PC-9 (cell line): ENCODE measurements around the gene RTCA. TPM values are rescaled to one million over a fixed set of nuclear protein-coding genes. Genes with fewer than 3 reads are reported as not detected.

Experiments
- BruUV-seq: library from RNA; stranded (reverse); fragments of 400-500 nt; replicated peaks from 2 replicates; lab custom pipeline; 2021; lab: Mats Ljungman, UMichigan
- CTCF ChIA-PET: fragments of 300-600 bp; sonication (Branson Sonifier 250); formaldehyde crosslinking; loops from one replicate; lab custom pipeline; 2022; ENCODE audit warnings: antibody characterized with exemption; lab: Charles Lee
- POLR2A ChIA-PET: fragments of 300-600 bp; sonication (Branson Sonifier 250); formaldehyde crosslinking; loops from one replicate; lab custom pipeline; 2022; ENCODE audit warnings: antibody characterized with exemption; ENCODE audit not compliant: unreplicated experiment; lab: Charles Lee
- DNase-seq, 2 experiments: peaks; one replicate each; pipeline versions ENCODE4 v3.0.0 to v3.0.0-alpha.2; 2015 to 2022; ENCODE audit warnings: mixed read lengths in 1 of 2
- H2AFZ ChIP-seq: fragments of 200-600 bp; sonication (generic); 2 replicates; pipeline ENCODE4 v1.8.1; 2017; ENCODE audit warnings: antibody characterized with exemption
- H3F3A ChIP-seq: fragments of 200-600 bp; sonication (generic); 2 replicates; pipeline ENCODE4 v1.8.1; 2017; ENCODE audit warnings: antibody characterized with exemption, mild to moderate bottlenecking, low read depth; ENCODE audit not compliant: insufficient read depth
- H3K27ac ChIP-seq: fragments of 200-600 bp; sonication (generic); 2 replicates; pipeline ENCODE4 v1.6.1; 2016; ENCODE audit warnings: mixed run types
- H3K27me3 ChIP-seq: fragments of 200-600 bp; sonication (generic); 2 replicates; pipeline ENCODE4 v1.6.1; 2016; ENCODE audit warnings: low read depth, mixed run types; ENCODE audit not compliant: insufficient read depth
- H3K36me3 ChIP-seq: fragments of 200-600 bp; sonication (generic); 2 replicates; pipeline ENCODE4 v1.6.1; 2016; ENCODE audit warnings: low read depth, mixed run types
- H3K4me1 ChIP-seq: fragments of 200-600 bp; sonication (generic); replicated peaks from 2 replicates; pipeline ENCODE4 v1.6.1; 2016; ENCODE audit warnings: mixed run types; ENCODE audit not compliant: insufficient read depth
- H3K4me2 ChIP-seq: fragments of 200-600 bp; sonication (generic); 2 replicates; pipeline ENCODE4 v1.6.1; 2017; ENCODE audit warnings: mixed run types
- H3K4me3 ChIP-seq: fragments of 200-600 bp; sonication (generic); 2 replicates; pipeline ENCODE4 v1.6.1; 2016; ENCODE audit warnings: mixed run types
- H3K79me2 ChIP-seq: fragments of 200-600 bp; sonication (generic); 2 replicates; pipeline ENCODE4 v1.6.1; 2017; ENCODE audit warnings: low read depth, mixed run types
- H3K9me2 ChIP-seq: fragments of 200-600 bp; sonication (generic); 2 replicates; pipeline ENCODE4 v1.8.1; 2017; ENCODE audit warnings: mild to moderate bottlenecking; ENCODE audit not compliant: insufficient read depth
- H3K9me3 ChIP-seq: fragments of 200-600 bp; sonication (generic); 2 replicates; pipeline ENCODE4 v1.8.1; 2016; ENCODE audit warnings: low read depth; ENCODE audit not compliant: insufficient read depth
- H4K20me1 ChIP-seq: fragments of 200-600 bp; sonication (generic); 2 replicates; pipeline ENCODE4 v1.8.1; 2017; ENCODE audit not compliant: insufficient read depth
- CTCF ChIP-seq: fragments of 200-600 bp; sonication (generic); conservative IDR thresholded peaks from 2 replicates; pipeline ENCODE4 v1.6.1; 2017; ENCODE audit warnings: mixed run types, antibody characterized with exemption, mild to moderate bottlenecking, moderate library complexity
- EZH2 ChIP-seq: fragments of 200-600 bp; sonication (generic); IDR thresholded peaks from 2 replicates; pipeline ENCODE4 v1.8.0; 2017; ENCODE audit warnings: antibody characterized with exemption, low read depth
- intact Hi-C: fragments of 100-400 bp; cut with micrococcal nuclease; formaldehyde crosslinking; loops from one replicate; pipeline ENCODE4 v1.10.0; 2022; ENCODE audit not compliant: unreplicated experiment
- total RNA-seq: library from RNA; stranded (reverse); gene quantifications from 2 replicates; pipeline ENCODE4 v1.2.3, GENCODE V29; 2021

The RTCA gene
- total RNA-seq, 1 experiment from 2014 or later, result 38.1 TPM

DNA sequence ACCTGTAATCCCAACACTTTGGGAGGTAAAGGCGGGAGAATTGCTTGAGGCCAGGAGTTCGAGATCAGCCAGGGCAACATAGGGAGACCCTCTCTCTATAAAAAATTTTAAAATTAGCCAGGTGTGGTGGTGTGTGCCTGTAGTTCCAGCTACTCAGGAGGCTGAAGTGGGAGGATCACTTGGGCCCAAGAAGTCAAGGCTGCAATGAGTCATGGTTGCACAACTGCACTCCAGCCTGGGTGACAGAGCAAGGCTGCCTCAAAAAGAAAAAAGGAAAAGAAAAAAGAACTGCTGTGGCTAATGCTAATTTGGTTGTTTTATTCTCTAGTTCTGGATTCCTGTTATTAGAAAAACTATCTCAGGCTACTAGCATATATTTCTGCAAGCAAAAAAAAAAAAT lies 46.1 kb upstream of the RTCA start:
- ChIA-PET CTCF (no interaction called here), POLR2A (no interaction called here)
- Histone ChIP-seq H4K20me1 (no peaks in the 10 kb centered on the region), H3K27me3 (no peaks in the 10 kb centered on the region), H3K4me2 (no peak overlapping the region), H3K9me3 (no peaks in the 10 kb centered on the region), H3K9me2 (no peaks in the 10 kb centered on the region), H3K27ac (no peak overlapping the region), H3F3A (no peaks in the 10 kb centered on the region), H2AFZ (no peak overlapping the region), H3K36me3 (peaks cover 16% of the 10 kb centered on the region; the same call in 1 of the 2 replicates), H3K79me2 (no peaks in the 10 kb centered on the region), H3K4me3 (no peak overlapping the region), H3K4me1 (no peaks in the 10 kb centered on the region)
- intact Hi-C loops, result no loop called here
- DNase-seq, result no peak
- no peak for TF ChIP-seq EZH2
- TF ChIP-seq CTCF, result no peak
- no TSS peak for BruUV-seq

DNA sequence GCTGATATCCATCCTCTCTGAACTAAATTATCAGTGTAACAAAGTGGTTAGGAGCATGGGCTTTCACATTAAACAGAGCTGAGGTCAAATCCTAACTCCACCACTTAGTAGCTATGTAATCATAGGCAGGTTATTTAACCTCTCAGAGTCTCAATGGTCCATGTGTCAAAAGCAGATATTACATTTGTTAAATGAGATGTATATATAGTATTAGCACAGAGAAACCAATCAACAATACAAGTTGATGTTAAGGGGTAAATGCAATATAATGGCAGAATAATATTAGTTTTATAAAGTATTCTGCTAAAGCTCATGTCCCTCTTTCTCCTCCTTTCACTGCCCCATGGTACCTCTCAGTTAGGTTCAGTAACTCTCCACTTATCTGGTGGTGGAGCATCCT lies 43.6 kb upstream of the RTCA start:
- DNase-seq, result no peak

DNA sequence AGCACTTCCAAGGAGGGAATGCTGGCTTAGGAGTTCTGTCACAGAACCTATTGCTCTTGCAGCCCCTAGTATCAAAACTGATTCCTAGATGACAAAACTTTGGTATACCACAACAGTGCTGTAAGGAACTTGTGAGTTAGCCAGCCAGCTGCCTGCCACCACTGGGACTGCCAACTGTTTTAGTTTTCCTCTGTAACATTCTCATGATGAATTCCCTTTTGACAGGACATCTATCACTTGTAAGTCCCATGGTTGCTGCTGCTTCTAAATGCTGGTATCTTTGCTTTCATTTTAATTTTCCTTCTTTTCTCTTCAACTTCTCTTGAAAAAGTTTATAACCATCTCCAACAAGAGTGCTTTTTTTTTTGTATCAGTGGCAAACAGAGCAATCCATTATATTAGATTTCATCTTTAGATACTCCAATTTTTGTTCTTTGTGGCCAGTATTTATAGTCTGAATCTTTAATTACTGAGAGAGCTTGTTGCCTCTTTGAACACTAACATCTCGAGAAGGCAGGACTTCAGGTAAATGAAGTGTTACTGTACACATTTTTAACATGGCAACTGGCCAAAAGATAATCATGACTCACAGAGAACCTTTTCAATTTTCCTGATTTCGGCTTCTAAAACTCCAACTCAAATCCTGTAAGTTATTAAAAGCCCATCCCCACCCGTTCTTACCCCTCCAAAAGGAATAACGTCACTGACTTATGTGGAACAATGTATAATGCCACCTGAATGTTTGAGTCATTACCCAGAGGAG lies 36.2 kb upstream of the RTCA start:
- no peak for DNase-seq
- Histone ChIP-seq H4K20me1 (no peaks in the 10 kb centered on the region; the same call in 1 of the 2 replicates), H3K36me3 (peaks cover 27% of the 10 kb centered on the region), H3K9me3 (no peaks in the 10 kb centered on the region), H3F3A (no peaks in the 10 kb centered on the region), H3K79me2 (no peaks in the 10 kb centered on the region), H3K4me3 (no peak overlapping the region), H3K27me3 (no peaks in the 10 kb centered on the region), H3K4me1 (no peaks in the 10 kb centered on the region), H2AFZ (no peak overlapping the region), H3K9me2 (no peaks in the 10 kb centered on the region), H3K27ac (no peak overlapping the region), H3K4me2 (no peak overlapping the region)
- no peak for TF ChIP-seq EZH2
- TF ChIP-seq CTCF, result no peak
- no TSS peak for BruUV-seq
- intact Hi-C loops, result no loop called here
- ChIA-PET CTCF (no interaction called here), POLR2A (no interaction called here)

More for the DNA sequence above, 43.6 kb upstream of the RTCA start:
- Histone ChIP-seq H3K27ac (no peak overlapping the region), H3K4me1 (no peaks in the 10 kb centered on the region), H3K9me3 (no peaks in the 10 kb centered on the region), H3K4me3 (no peak overlapping the region), H3K9me2 (no peaks in the 10 kb centered on the region), H3K79me2 (no peaks in the 10 kb centered on the region), H3K4me2 (no peak overlapping the region), H3F3A (no peaks in the 10 kb centered on the region), H3K36me3 (peaks cover 9% of the 10 kb centered on the region; the same call in 1 of the 2 replicates), H3K27me3 (no peaks in the 10 kb centered on the region), H4K20me1 (no peaks in the 10 kb centered on the region), H2AFZ (no peak overlapping the region)
- ChIA-PET CTCF (no interaction called here), POLR2A (interaction anchor here (0.6 to 0.7 kb wide), 2 partner anchors 92 to 222 kb away, joined by 3 to 10 read pairs; no protein-coding TSS in a partner anchor)
- intact Hi-C loops, result no loop called here
- no TSS peak for BruUV-seq
- no peak for TF ChIP-seq EZH2
- TF ChIP-seq CTCF, result no peak
